CD14-positive monocyte (primary cell): ENCODE data around the gene BCL2L14. TPM values are rescaled to one million over a fixed set of nuclear protein-coding genes. Genes with fewer than 3 reads are reported as not detected.

Source experiments
- DNase-seq, 3 donors: peaks; one replicate each; pipeline ENCODE4 v3.0.0-alpha.2; 2011 to 2022
- H2AFZ ChIP-seq: 2 replicates; pipeline ENCODE4 v1.6.0; 2012; ENCODE audit warnings: mild to moderate bottlenecking, low read depth, low read length, inconsistent platforms; ENCODE audit not compliant: insufficient read depth, poor library complexity, severe bottlenecking
- H3K27ac ChIP-seq, 2 donors: 1 replicate in 1 of 2; 2 replicates in 1 of 2; pipeline ENCODE4 v1.5.1; 2012 to 2013; ENCODE audit warnings: low read length in 2 of 2, control low read depth in 1 of 2, inconsistent platforms in 1 of 2, low read depth in 1 of 2, mild to moderate bottlenecking in 1 of 2
- H3K27me3 ChIP-seq, 2 donors: one replicate each; pipeline versions ENCODE4 v1.6.0 to v1.6.1; 2011 to 2013; ENCODE audit warnings: low read length in 2 of 2; ENCODE audit not compliant: control insufficient read depth in 2 of 2, insufficient read depth in 2 of 2
- H3K36me3 ChIP-seq, 2 donors: replicated peaks in 1 of 2; 1 replicate in 1 of 2; 2 replicates in 1 of 2; pipeline versions ENCODE4 v1.5.1 to v1.6.1; 2012 to 2013; ENCODE audit warnings: low read length in 2 of 2, control low read depth in 1 of 2, inconsistent platforms in 1 of 2, mild to moderate bottlenecking in 1 of 2; ENCODE audit not compliant: insufficient read depth in 2 of 2, control insufficient read depth in 1 of 2
- H3K4me1 ChIP-seq, 2 donors: 1 replicate in 1 of 2; 2 replicates in 1 of 2; pipeline versions ENCODE4 v1.5.1 to v1.6.1; 2012 to 2013; ENCODE audit warnings: low read length in 2 of 2, control low read depth in 1 of 2, inconsistent platforms in 1 of 2, mild to moderate bottlenecking in 1 of 2, moderate library complexity in 1 of 2; ENCODE audit not compliant: insufficient read depth in 2 of 2, control insufficient read depth in 1 of 2
- H3K4me2 ChIP-seq: replicated peaks from 2 replicates; pipeline ENCODE3; 2012; ENCODE audit warnings: low read length, moderate library complexity, mild to moderate bottlenecking; ENCODE audit not compliant: poor library complexity, severe bottlenecking; ENCODE audit errors: extremely low read depth
- H3K4me3 ChIP-seq, 3 experiments: fragments of 200-600 bp in 1 of 3; sonication (generic) in 1 of 3; replicated peaks in 1 of 3; 1 replicate in 2 of 3; 2 replicates in 1 of 3; pipeline ENCODE4 v1.5.1; 2011 to 2013; ENCODE audit warnings: low read length in 3 of 3, mild to moderate bottlenecking in 3 of 3, control low read depth in 2 of 3, low read depth in 2 of 3, inconsistent platforms in 1 of 3, moderate library complexity in 1 of 3
- H3K79me2 ChIP-seq: 2 replicates; pipeline ENCODE4 v1.6.0; 2012; ENCODE audit warnings: mild to moderate bottlenecking, control low read depth, inconsistent platforms, low read length, moderate library complexity; ENCODE audit not compliant: insufficient read depth
- H3K9ac ChIP-seq: 2 replicates; pipeline ENCODE4 v1.6.0; 2017; ENCODE audit warnings: low read length, mild to moderate bottlenecking; ENCODE audit not compliant: insufficient read depth, poor library complexity, severe bottlenecking
- H3K9me3 ChIP-seq, 2 donors: replicated peaks in 1 of 2; 1 replicate in 1 of 2; 2 replicates in 1 of 2; pipeline versions ENCODE4 v1.5.1 to v1.6.1; 2012 to 2013; ENCODE audit warnings: low read length in 2 of 2, control low read depth in 1 of 2; ENCODE audit not compliant: control insufficient read depth in 1 of 2, insufficient read depth in 1 of 2
- H4K20me1 ChIP-seq: 2 replicates; pipeline ENCODE4 v1.6.0; 2012; ENCODE audit warnings: mild to moderate bottlenecking, low read length, control low read depth, moderate library complexity; ENCODE audit not compliant: insufficient read depth
- H3K27ac Mint-ChIP-seq, 7 donors: one replicate each; pipeline ENCODE4 v1.8.0; 2020; ENCODE audit warnings: mild to moderate bottlenecking in 7 of 7, mixed read lengths in 7 of 7, moderate library complexity in 6 of 7, inconsistent platforms in 2 of 7
- H3K27me3 Mint-ChIP-seq, 3 donors: one replicate each; pipeline ENCODE4 v1.8.0; 2021 to 2022; ENCODE audit warnings: low read depth in 3 of 3, mild to moderate bottlenecking in 3 of 3, mixed read lengths in 3 of 3, moderate library complexity in 3 of 3, inconsistent platforms in 1 of 3
- H3K36me3 Mint-ChIP-seq, 2 donors: one replicate each; pipeline ENCODE4 v1.8.0; 2020; ENCODE audit warnings: mixed read lengths in 2 of 2, inconsistent platforms in 1 of 2, mild to moderate bottlenecking in 1 of 2
- H3K4me1 Mint-ChIP-seq: one replicate; pipeline ENCODE4 v1.8.0; 2020; ENCODE audit warnings: mild to moderate bottlenecking, mixed read lengths
- H3K4me3 Mint-ChIP-seq, 2 donors: one replicate each; pipeline ENCODE4 v1.8.0; 2020; ENCODE audit warnings: mild to moderate bottlenecking in 2 of 2, mixed read lengths in 2 of 2, moderate library complexity in 1 of 2
- H3K9me3 Mint-ChIP-seq, 7 donors: one replicate each; pipeline ENCODE4 v1.8.0; 2020 to 2022; ENCODE audit warnings: mixed read lengths in 7 of 7, mild to moderate bottlenecking in 6 of 7, moderate library complexity in 6 of 7, inconsistent platforms in 2 of 7
- WGBS: methylation state at CpG from one replicate; pipeline ENCODE4 v1.1.5; 2013; ENCODE audit warnings: missing lambda C conversion rate; ENCODE audit not compliant: insufficient coverage; 5-methylcytosine and 5-hydroxymethylcytosine counted together
- intact Hi-C, 2 donors: fragments of 100-400 bp; cut with micrococcal nuclease; formaldehyde crosslinking; loops; one replicate each; pipeline versions ENCODE4 v1.15.0 to v1.15.1; 2023
- polyA plus RNA-seq, 3 donors: library from polyadenylated mRNA; depleted of rRNA in 1 of 3; unstranded in 2 of 3; stranded (reverse) in 1 of 3; fragments of 300-500 nt in 2 of 3; fragments of >200 nt in 1 of 3; fragmentation: Illumina TruSeq in 2 of 3; gene quantifications; 1 replicate in 2 of 3; 2 replicates in 1 of 3; pipeline ENCODE4 v1.2.3, GENCODE V29; 2012 to 2021
- TF ChIP-seq, protein P1 (sequence below): fragments of 200-600 bp; IDR thresholded peaks from one replicate; pipeline ENCODE4 v1.8.0; 2022; ENCODE audit warnings: antibody characterized with exemption, mild to moderate bottlenecking

BCL2L14 gene
- polyA plus RNA-seq, 3 donors, result not detected

DNA sequence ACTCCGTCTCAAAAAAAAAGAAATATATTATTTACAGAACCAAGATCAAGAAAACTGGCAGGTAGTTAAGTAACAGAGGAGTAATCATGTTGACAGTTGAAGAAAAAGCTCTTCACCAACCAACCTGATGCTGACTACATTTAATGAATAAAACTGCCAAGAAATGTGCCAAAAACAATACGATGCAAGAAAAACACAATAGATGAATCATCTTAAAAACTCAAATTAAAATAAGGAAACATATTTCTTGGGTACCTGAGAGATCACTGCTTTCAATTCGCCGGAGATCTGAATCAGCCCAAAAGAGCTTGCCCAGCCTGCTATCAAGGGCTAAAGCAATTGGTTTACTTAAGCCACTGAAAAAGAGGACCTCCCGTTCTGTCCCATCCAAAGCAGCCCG is 76.4 kb downstream of the BCL2L14 start:
- H3K27me3 Mint-ChIP-seq, result no peaks in the 10 kb centered on the region
- no peaks in the 10 kb centered on the region for H3K36me3 Mint-ChIP-seq
- no peak for DNase-seq
- Histone ChIP-seq H3K4me2 (no peak overlapping the region), H2AFZ (no peak overlapping the region), H3K36me3 (no peaks in the 10 kb centered on the region), H3K4me3 (no peak overlapping the region), H3K4me1 (no peaks in the 10 kb centered on the region), H3K79me2 (no peaks in the 10 kb centered on the region), H3K27me3 (no peaks in the 10 kb centered on the region), H3K9me3 (no peaks in the 10 kb centered on the region), H3K27ac (no peak overlapping the region), H4K20me1 (no peaks in the 10 kb centered on the region), H3K9ac (no peak overlapping the region)
- H3K4me1 Mint-ChIP-seq, result no peaks in the 10 kb centered on the region
- TF ChIP-seq, protein P1, sequence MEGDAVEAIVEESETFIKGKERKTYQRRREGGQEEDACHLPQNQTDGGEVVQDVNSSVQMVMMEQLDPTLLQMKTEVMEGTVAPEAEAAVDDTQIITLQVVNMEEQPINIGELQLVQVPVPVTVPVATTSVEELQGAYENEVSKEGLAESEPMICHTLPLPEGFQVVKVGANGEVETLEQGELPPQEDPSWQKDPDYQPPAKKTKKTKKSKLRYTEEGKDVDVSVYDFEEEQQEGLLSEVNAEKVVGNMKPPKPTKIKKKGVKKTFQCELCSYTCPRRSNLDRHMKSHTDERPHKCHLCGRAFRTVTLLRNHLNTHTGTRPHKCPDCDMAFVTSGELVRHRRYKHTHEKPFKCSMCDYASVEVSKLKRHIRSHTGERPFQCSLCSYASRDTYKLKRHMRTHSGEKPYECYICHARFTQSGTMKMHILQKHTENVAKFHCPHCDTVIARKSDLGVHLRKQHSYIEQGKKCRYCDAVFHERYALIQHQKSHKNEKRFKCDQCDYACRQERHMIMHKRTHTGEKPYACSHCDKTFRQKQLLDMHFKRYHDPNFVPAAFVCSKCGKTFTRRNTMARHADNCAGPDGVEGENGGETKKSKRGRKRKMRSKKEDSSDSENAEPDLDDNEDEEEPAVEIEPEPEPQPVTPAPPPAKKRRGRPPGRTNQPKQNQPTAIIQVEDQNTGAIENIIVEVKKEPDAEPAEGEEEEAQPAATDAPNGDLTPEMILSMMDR, result no peak
- peaks cover 0 to 3% (median 1%) of the 10 kb centered on the region in 7 donors for H3K9me3 Mint-ChIP-seq
- no peak overlapping the region for H3K4me3 Mint-ChIP-seq
- intact Hi-C loops, result no loop called here
- 100% methylated on average over 2 of the region's 6 CpGs for whole genome bisulfite sequencing
- no peak overlapping the region for H3K27ac Mint-ChIP-seq

Other genes starting within 250 kb of the BCL2L14 start
- gene LRP6, start 196.1 kb downstream of the BCL2L14 start, polyA plus RNA-seq, result under 1 TPM in 1 of 3 donors, not detected in 2; 0.08 TPM